Cardiac septum (tissue), 1 donor: ENCODE data around the gene CYP4V2. TPM values are rescaled to one million over a fixed set of nuclear protein-coding genes. Genes with fewer than 3 reads are reported as not detected.

Experiments
- DNase-seq: peaks from one replicate; pipeline ENCODE4 v3.0.0-alpha.2; 2020; ENCODE audit warnings: low spot score
- intact Hi-C: fragments of 100-400 bp; cut with DNase I; formaldehyde crosslinking; loops from one replicate; pipeline ENCODE4 v1.14.0; 2022
- total RNA-seq: library from RNA; stranded (reverse); fragmentation: NEBNext Ultra II Directional; extraction: Animal tissue kit (Norgen Biotek cat#: 25700); gene quantifications from one replicate; pipeline ENCODE4 v1.2.1, GENCODE V29; 2021
- donor health status: DM: no; HTN: no; CAD: no.

CYP4V2 gene
- total RNA-seq, 1 donor from 2014 or later, result 20.4 TPM

- intact Hi-C loops, result no loop called here
- no peak for DNase-seq
These were observed 66.9 kb downstream of the CYP4V2 start for GRCh38 chr4:186258216-186258811.

- intact Hi-C loops, result no loop called here
- DNase-seq, result no peak
These were observed 68.7 kb downstream of the CYP4V2 start for GRCh38 chr4:186260117-186260503.

Other genes with a start within 250 kb of the CYP4V2 start
- gene TLR3, start 122.4 kb upstream of the CYP4V2 start, total RNA-seq, result 2.3 TPM
- 5.8 TPM for gene FAM149A, start 86.9 kb upstream of the CYP4V2 start, total RNA-seq
- 0.89 TPM for gene KLKB1, start 35.9 kb downstream of the CYP4V2 start, total RNA-seq
- 0.35 TPM for gene F11, start 74.6 kb downstream of the CYP4V2 start, total RNA-seq